ENCODE results near the gene AIPL1. TPM values are rescaled to one million over a fixed set of nuclear protein-coding genes. Genes with fewer than 3 reads are reported as not detected.

The AIPL1 gene
- total and polyA plus RNA-seq, 2 of the 13 experiments (the other 11 are each of a cell fraction or from before 2014, with no cell fraction given), result not detected

DNA sequence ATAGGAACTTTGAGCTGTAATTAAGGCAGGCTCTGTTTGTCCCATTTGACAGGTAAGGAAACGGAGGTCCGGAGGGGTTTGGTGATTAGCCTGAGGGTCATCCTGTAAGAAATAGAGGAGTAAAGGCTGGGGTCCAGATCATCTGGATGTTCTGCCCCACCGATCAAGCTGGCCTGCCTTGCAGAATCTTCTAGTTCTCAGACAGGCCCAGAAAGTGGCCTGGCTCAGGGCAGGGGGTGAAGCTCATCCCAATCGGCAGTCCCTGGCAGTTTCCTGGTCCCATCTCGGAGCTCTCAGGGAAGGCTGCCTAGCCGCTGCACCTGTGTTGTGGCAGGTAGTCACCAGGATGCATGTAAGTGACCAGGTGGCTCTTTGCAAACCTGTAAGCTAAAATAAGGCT, 13.6 kb upstream of the AIPL1 start (continued):
- TF ChIP-seq, protein P1, sequence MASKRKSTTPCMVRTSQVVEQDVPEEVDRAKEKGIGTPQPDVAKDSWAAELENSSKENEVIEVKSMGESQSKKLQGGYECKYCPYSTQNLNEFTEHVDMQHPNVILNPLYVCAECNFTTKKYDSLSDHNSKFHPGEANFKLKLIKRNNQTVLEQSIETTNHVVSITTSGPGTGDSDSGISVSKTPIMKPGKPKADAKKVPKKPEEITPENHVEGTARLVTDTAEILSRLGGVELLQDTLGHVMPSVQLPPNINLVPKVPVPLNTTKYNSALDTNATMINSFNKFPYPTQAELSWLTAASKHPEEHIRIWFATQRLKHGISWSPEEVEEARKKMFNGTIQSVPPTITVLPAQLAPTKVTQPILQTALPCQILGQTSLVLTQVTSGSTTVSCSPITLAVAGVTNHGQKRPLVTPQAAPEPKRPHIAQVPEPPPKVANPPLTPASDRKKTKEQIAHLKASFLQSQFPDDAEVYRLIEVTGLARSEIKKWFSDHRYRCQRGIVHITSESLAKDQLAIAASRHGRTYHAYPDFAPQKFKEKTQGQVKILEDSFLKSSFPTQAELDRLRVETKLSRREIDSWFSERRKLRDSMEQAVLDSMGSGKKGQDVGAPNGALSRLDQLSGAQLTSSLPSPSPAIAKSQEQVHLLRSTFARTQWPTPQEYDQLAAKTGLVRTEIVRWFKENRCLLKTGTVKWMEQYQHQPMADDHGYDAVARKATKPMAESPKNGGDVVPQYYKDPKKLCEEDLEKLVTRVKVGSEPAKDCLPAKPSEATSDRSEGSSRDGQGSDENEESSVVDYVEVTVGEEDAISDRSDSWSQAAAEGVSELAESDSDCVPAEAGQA (IDR thresholded peaks at IDR 0.05; ENCODE audit: low read depth), result no peak
- TF ChIP-seq, protein P1 (CRISPR knock-in tag; IDR thresholded peaks at IDR 0.05; ENCODE audit: borderline replicate concordance), result no peak

DNA sequence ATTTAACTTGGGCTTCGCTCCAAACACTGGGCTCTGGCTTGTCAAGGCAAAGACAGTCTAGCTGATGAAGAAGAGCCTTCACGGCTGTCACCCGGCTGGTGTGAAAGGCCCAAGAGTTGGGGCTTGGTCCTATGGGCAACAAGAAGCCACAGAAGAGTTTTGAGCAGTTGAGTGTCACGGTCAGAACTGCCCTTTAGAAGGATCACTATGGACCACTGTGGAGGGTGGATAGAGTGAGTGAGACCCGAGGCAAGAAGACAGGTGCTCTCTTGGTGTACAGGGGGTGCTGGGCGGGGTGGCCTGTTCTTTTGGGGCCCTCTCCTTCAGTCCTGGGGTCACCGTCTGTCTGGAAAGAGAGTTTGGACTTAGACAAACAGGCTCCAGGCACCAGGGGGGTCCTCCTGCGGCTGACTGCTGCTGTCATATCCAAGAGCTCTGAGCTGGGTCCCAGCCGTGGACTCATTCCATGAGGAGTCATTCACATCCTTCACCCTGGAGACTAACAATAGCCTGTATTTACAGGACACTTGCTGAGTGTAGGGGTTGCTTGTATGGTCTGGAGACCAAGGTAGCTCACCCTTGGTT, 11.7 kb upstream of the AIPL1 start:
- no peak overlapping the region for H3K4me2 ChIP-seq (ENCODE audit: low read depth, low read length)
- FAIRE-seq (no peak), ATAC-seq (no peak), DNase-seq (ENCODE audit: low spot score) (no peak)
- in situ Hi-C loops (cut with HindIII; ENCODE audit: extremely low pct_ligation_motif_present, low pct_unique_long_range_greater_than_20kb), result no loop called here
- H2AFZ ChIP-seq (ENCODE audit: low read length), result no peak overlapping the region
- H3K27me3 ChIP-seq (ENCODE audit: control insufficient read depth in 1 of 2, insufficient read depth in 2 of 2, low read length in 2 of 2), result no peaks in the 10 kb centered on the region; a peak in 1 of 5 replicates
- H3K9me3 ChIP-seq (ENCODE audit: low read length), result no peaks in the 10 kb centered on the region
- no peaks in the 10 kb centered on the region for H4K20me1 ChIP-seq (ENCODE audit: insufficient read depth, low read length)
- ChIA-PET CTCF (ENCODE audit: low intra/inter-chr PET ratio, low total read pairs) (no interaction called here), POLR2A (no interaction called here)
- 100% methylated on average over 4 of the region's 9 CpGs for WGBS (ENCODE audit: low lambda C conversion rate)
- BruUV-seq (replicated peaks), result no TSS peak
- H3K9ac ChIP-seq (ENCODE audit: insufficient read depth, low read depth, low read length), result no peak overlapping the region
- no peaks in the 10 kb centered on the region for H3K79me2 ChIP-seq (ENCODE audit: insufficient read depth, low read length)
- peaks cover 22% of the 10 kb centered on the region for H3K4me1 ChIP-seq (ENCODE audit: insufficient read depth, low read length)
- H3K4me3 ChIP-seq (replicated peaks in 1 of 3; ENCODE audit: insufficient read depth in 1 of 3, low read depth in 2 of 3, low read length in 3 of 3), result no peak overlapping the region
- no peak overlapping the region for H3K27ac ChIP-seq (ENCODE audit: extremely low read length, insufficient read depth, low read length)
- intact Hi-C loops (cut with micrococcal nuclease; ENCODE audit: unreplicated experiment), result no loop called here
- peaks cover 2 to 10% of the 10 kb centered on the region in 2 experiments; a peak in 2 of 5 replicates for H3K36me3 ChIP-seq (replicated peaks in 1 of 2; ENCODE audit: control insufficient read depth in 1 of 2, insufficient read depth in 2 of 2, low read length in 2 of 2)
- TF ChIP-seq CBFB (CRISPR knock-in tag; IDR thresholded peaks at IDR 0.05), result no peak
- TF ChIP-seq, protein P2, sequence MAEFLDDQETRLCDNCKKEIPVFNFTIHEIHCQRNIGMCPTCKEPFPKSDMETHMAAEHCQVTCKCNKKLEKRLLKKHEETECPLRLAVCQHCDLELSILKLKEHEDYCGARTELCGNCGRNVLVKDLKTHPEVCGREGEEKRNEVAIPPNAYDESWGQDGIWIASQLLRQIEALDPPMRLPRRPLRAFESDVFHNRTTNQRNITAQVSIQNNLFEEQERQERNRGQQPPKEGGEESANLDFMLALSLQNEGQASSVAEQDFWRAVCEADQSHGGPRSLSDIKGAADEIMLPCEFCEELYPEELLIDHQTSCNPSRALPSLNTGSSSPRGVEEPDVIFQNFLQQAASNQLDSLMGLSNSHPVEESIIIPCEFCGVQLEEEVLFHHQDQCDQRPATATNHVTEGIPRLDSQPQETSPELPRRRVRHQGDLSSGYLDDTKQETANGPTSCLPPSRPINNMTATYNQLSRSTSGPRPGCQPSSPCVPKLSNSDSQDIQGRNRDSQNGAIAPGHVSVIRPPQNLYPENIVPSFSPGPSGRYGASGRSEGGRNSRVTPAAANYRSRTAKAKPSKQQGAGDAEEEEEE (CRISPR knock-in tag; IDR thresholded peaks at IDR 0.05; ENCODE audit: borderline replicate concordance), result no peak
- TF ChIP-seq KAT7 (CRISPR knock-in tag; IDR thresholded peaks at IDR 0.05; ENCODE audit: borderline replicate concordance), result no peak
- no peak for TF ChIP-seq ZNF615 (CRISPR knock-in tag; IDR thresholded peaks at IDR 0.05; ENCODE audit: borderline replicate concordance)
- no peak for TF ChIP-seq ZBTB1 (CRISPR knock-in tag; IDR thresholded peaks at IDR 0.05; ENCODE audit: borderline replicate concordance)
- TF ChIP-seq TEAD2 (CRISPR knock-in tag; IDR thresholded peaks at IDR 0.05), result no peak
- no peak for TF ChIP-seq ZBTB7A (CRISPR knock-in tag; IDR thresholded peaks at IDR 0.05)
- TF ChIP-seq NFIC (IDR thresholded peaks at IDR 0.05; ENCODE audit: low read length), result no peak
- TF ChIP-seq, protein P3, sequence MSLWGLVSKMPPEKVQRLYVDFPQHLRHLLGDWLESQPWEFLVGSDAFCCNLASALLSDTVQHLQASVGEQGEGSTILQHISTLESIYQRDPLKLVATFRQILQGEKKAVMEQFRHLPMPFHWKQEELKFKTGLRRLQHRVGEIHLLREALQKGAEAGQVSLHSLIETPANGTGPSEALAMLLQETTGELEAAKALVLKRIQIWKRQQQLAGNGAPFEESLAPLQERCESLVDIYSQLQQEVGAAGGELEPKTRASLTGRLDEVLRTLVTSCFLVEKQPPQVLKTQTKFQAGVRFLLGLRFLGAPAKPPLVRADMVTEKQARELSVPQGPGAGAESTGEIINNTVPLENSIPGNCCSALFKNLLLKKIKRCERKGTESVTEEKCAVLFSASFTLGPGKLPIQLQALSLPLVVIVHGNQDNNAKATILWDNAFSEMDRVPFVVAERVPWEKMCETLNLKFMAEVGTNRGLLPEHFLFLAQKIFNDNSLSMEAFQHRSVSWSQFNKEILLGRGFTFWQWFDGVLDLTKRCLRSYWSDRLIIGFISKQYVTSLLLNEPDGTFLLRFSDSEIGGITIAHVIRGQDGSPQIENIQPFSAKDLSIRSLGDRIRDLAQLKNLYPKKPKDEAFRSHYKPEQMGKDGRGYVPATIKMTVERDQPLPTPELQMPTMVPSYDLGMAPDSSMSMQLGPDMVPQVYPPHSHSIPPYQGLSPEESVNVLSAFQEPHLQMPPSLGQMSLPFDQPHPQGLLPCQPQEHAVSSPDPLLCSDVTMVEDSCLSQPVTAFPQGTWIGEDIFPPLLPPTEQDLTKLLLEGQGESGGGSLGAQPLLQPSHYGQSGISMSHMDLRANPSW (CRISPR knock-in tag; IDR thresholded peaks at IDR 0.05; ENCODE audit: borderline replicate concordance), result no peak
- no peak for TF ChIP-seq SALL2 (CRISPR knock-in tag; IDR thresholded peaks at IDR 0.05)
- no peak for TF ChIP-seq RFX5 (IDR thresholded peaks at IDR 0.05; ENCODE audit: low read depth, low read length)
- TF ChIP-seq RFX1 (IDR thresholded peaks at IDR 0.05), result no peak
